Measurements from ENCODE around the gene FGD5.
A peak's percentile ranks its signal among the peaks of the same experiment; 100 is the strongest.

FGD5 gene

DNA sequence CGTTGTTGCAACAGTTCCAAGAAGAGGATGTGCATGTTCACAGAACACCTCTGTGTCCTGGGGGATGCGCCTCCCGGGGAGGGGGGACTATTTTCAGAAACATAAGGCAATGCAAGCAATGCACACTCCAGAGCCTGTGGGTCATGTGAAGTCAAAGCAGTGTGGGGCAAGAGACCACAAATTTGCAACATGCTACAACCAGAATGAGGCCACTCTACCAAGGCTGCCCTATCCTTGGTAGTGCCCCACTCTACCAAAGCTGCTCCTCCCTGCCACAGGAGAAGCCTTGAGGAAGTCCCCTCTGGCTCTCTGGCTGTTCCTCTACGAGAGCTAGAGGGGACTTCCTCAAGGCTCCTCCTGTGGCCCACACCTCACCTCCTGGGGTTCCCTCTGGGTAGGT lies 120.2 kb downstream of the FGD5 start:
- no peak for DNase-seq (ENCODE audit: low read depth)

DNA sequence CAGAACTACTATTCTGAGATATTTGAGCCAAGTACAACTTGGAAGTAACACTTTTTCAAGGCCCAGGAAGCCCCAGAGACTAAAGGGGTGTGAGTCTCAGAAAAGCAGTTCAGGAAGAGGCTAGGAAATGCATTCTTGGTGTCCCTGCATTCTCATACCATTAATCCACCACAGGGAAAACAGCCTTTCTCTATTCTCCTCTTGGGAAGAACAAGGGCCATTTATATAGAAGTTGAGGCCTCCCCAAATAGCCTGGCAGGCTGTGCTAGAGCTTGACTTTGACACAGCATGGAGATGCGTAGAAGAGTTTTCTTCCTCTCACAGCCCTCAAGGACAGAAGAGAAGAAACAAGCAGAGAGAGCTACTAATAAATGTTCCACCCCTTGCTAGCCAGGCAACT lies 123.1 kb downstream of the FGD5 start:
- no peak for DNase-seq (ENCODE audit: low read depth)

DNA sequence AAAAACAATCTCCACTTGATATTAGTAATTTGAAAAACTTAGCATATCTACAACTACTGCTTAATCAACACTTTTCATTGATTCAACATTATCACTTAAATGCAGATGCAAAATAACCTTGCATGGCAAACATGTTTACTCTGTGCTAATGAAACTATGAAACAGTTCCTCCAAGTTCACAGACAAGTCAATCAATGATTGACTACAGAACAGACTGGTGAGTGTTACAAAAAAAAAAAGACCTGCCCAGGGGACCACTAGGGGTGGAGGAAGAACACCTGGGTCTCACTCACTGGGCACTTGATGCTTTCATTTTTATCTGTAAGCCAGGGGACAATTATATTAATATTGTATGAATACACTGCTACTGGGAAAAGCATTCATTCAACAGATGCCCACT lies 124.3 kb downstream of the FGD5 start:
- DNase-seq (ENCODE audit: low read depth): no peak

DNA sequence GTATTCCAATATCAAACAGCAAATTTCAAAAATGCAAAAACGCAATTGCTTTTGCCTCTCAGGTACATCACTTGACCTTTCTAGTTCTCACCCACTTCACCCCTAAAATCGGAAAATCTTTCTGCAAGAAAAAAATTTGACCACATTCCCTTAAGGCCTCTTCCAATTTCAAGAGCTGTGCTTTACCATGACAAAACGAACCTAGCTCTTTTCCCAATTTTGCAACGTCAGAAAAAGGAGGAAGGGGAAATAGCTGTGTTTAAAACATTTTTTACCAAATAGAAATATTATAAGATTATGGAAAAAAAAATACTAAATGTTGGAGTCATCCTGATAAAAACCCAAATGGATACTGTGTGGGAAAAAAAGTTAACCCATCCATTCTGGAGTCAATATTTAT lies 127.5 kb downstream of the FGD5 start:
- no peak for DNase-seq (ENCODE audit: low read depth)

DNA sequence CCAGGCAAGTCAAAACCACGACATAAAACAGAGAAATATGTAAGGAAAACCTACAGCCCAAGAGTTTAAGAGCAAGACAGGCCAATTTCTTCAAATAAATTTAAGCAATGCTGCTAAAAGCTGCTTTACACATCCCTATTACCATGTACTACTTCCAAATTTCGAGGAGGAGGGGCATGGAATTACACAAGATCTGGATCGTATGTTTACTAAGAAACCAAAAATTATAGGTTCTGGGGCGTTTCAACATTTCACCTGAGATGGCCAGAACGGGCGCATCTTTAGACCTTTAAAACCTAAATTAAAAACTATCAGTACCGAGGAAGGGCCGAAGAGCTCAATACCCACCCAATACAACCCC lies 128.0 kb downstream of the FGD5 start:
- DNase-seq (ENCODE audit: low read depth): no peak

DNA sequence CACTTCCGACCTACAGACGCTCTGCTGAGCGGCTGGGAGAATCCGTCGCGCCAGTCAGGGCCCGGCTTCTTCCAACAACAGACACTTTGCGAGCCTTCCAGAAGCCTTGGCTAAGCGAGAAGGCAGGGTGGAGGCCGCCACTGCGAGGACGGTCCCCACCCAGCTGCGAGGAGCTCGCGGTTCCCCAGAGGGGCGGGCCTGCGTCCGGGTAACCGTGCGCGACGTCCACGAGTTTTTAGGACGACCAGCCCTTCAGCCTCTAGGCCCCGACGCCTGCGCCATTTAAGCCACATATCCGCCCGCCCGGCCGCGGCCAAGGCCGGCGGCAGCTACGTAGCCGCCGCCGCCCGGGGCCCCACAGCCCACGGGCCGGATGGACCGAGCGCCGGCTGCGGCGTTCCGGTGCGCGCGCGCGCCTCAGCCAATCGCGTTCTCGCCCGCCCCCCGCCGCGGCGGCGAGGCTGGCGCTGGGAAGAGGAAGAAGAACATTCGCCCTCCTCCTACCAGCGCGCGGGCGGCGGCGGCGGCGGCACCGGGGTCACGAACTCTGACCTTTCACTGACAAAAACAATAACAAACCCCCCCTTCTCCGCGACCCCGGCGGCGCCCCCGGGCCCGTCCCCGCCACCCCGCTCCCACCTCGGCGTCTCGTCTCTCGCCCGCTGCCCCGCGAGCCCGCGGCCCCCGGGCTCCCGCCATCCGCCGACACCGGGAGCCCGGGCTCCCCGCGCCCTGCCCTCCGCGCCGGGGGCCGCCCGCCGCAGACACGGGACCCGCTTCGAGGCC lies 128.5 kb downstream of the FGD5 start, which contains the start of gene NR2C2:
Gene NR2C2 (plus strand): TSS at position 484 of the 786 bp plus-strand sequence. CDS start 56,332 bp downstream, outside the sequence.
- DNase-seq (ENCODE audit: low read depth): peak; percentile 77

DNA sequence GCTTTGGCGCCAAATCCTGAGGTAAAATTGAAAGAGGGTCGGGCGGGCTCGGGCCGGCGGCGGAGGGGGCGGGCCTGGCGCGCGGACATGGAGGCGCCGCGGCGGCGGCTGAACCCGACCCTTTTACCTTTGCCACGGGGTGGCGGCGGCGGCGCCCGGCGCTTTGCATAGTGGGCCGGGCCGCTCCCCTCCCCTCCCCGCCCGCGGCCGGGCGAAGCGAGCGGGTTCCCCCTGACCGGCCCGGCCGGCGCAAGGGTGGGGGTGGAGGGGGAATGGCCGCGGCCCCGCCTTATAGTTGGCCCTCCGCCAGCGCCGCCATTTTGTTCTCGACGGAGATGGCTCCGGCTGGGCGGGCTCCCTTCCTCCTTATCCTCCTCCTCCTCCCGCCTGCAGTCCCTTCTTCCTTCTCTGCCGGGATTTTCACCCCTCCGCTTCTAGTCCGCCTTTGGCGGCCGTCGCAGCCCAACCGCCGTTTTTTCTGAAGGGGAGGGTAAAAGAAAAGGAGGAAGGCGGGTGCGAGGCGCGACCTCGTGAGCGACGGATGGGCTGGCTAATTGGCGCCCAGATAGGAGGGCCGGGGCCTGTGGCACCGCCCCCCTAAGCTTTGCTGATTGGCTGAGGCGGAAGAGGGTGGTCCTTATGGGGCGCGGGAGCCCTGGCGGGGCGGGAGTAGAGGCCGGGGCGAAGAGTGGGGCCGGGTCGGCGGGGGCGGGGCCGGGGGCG lies 129.3 kb downstream of the FGD5 start:
- peak; percentile 90 for DNase-seq (ENCODE audit: low read depth)

DNA sequence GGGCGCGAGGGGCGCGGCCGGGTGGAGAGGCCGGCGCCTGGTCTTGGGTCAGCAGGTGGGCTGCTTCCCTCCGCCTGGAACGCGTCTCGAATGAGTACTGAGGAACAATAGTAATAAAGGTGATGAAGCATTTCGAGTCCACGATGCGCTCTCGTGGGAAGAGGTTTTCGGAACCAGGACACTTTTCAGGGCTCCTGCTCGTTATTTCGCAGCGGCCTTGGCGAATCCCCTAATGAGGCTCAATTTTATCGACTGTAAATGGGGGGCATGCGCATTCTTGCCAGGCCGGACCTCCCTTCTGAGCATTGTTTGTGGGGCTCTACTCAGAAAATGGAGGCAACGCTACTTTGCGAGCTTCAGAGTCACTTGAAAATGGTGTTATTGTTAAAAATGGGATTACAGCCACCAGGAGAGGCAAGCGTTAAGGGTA lies 129.9 kb downstream of the FGD5 start:
- no peak for DNase-seq (ENCODE audit: low read depth)

DNA sequence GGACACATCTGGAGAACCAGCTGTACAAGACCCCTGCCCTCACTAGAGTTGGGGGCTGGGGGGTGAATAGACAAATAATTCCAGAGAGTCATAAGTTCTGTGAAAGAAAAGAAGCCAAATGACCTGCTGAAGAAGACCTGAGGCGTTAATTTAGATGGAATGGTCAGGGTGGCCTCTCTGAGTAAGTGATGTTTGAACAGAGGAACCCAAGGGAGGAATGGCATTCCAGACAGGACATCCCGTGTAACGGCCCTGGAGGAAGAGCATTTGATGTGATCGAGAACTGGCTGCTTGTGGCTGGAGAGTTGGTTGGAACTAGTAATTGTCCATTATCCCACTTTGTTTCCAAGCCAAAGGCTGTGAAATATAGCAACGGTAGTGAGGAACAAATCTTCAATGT lies 130.4 kb downstream of the FGD5 start:
- no peak for DNase-seq (ENCODE audit: low read depth)

DNA sequence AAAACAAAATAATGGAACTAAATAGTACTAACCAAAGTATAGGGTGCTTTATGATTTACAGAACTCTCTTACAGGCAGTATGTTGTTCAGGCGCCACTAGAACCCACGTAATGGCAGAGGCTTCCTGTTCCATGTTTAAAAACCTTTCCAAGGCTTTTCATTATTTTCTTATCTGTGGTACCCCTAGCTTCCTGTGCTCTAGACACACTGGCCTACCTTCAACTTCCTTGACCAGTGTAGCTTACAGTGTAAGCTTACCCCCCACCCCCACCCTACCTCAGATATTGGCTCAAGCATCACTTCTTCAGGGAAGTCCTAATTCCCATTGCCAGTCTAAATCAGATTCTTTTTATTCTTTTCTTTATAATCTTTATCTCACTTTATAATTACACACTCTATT lies 131.5 kb downstream of the FGD5 start:
- no peak for DNase-seq (ENCODE audit: low read depth)

DNA sequence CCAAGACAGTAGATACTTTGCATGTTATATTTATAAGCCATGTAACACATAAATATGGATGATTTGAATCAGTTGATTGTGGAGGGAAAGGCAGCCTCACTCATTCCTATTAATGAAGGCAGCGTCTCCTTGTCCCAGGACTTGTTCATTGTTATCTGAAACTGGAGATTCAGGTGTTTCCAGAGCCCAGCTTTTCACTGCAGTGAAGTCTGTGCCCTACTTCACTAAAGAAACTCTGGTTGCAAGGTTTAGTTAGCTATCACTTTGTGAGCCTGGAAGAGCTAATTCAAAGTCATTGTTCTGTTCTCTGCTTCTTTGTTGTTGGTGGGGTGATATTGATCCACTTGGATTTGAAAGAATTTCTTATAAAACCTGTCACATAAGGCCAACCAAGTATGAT lies 138.4 kb downstream of the FGD5 start:
- no peak for DNase-seq (ENCODE audit: low read depth)

DNA sequence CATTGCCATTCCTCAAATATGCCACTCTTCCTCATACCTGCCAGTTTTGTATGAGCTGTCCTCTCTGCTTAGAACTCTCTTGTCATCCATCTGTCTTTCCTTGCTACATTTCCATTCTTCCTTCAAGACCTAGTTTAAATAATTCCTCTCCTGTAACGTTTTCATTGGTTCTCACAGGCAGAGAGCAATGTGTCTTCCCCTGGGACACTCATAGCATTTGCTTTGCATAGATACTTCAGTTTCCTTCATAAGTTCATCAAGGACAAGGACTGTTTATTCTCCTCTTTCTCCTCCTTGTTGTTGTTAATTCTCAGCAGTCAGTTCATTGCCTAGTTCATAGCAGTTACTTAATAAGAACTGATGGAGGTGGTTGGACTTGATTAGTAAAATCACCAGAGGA lies 139.2 kb downstream of the FGD5 start:
- no peak for DNase-seq (ENCODE audit: low read depth)

DNA sequence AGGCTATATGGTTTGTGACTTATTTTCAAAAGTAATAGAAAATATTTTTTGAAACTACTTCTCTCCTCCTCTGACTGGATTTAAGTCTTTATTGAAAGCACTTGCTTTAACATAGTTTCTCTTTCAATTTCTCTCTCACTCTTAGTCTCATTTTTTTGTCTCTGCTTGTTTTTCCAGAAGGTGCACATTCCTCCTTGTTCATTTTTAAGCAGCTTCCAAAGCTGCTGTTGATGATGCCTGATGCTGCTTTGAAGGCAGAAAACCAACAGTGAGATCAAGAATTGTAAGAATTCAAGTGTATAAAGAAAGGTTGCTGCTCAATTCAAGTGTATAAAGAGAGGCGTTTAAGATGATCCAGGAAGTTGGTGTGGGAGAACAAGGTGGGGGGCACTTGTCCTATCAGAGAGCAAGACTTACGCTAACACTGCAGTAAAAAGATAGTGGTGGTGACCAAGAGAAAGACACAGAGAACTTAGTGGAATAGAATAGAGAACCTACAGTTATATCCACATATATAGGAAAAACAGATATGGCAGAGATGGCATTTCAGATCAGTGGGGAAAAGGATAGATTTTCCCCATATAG lies 140.7 kb downstream of the FGD5 start:
- no peak for DNase-seq (ENCODE audit: low read depth)

DNA sequence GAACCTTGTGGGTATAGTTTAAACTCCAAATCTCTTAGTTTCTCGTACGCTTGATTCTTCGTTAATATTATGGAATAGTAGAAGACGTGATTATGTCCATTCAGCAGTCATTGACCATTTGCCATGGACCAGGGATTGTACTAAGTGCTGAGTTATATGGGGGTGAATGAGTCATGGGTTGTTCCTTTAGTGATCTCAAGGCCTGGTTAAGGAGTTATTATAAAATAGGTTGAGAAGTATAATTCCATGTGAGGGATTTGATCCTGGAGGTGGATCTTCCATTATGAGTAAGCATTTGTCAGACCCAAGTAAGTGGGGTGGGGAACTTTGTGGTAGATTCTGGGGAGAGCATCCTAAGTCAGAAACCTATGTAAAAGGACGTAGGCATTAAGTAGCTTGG lies 144.0 kb downstream of the FGD5 start:
- DNase-seq (ENCODE audit: low read depth): no peak

DNA sequence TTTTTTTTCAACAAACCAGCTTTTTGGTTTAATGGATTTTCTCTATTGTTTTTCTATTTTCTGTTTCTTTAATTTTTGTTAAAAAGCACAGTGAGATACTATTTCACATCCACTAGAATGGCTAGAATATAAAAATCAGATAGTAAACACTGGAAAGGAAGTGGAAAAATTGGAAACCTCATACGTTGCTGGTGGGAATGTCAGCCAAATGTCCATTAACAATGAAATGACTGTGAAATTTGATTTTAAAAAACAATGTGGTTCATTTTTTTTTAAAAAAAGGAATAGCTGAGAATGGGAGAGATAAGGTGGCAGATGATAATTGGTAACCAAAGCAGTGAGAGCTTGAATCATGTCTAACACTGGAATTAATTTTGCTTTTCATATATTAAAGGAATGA lies 148.5 kb downstream of the FGD5 start:
- DNase-seq (ENCODE audit: low read depth): no peak

DNA sequence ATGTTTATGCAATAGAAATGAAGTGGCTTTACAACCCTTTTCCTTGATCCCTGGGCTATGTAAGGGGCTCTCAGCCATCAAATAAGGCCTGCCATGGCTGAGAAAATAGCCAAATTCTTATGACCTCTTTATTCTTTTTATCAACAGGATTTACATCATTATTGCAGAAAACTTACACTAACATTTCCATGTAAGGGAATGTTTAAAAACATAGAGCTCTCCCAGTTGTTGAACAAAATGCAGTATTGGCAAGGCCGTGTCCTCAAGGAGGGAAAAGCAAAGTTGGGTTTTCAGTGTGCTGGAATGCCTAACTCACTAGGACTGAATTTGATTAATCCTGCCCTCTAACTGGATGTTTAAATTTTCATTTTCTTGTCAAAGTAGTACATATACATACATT lies 150.9 kb downstream of the FGD5 start:
- no peak for DNase-seq (ENCODE audit: low read depth)

DNA sequence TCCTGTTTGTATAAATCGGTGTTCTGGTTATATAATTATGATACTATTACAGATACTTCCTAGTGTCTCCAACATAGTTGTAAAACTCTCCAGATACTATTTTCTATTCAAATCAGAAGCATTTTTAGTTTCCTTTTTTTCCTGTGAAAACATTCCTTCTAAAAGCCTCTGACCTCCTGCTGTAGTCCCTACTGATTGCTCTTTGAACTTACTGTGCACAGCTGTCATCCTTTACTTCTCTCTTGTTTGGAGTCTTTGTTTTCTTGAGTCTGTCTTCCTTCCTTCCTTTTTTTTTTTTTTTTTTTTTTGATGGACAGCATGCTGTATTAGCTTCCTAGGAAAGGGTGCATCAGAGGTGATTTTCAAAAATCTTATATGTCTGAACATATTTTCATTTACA lies 157.6 kb downstream of the FGD5 start:
- no peak for DNase-seq (ENCODE audit: low read depth)

DNA sequence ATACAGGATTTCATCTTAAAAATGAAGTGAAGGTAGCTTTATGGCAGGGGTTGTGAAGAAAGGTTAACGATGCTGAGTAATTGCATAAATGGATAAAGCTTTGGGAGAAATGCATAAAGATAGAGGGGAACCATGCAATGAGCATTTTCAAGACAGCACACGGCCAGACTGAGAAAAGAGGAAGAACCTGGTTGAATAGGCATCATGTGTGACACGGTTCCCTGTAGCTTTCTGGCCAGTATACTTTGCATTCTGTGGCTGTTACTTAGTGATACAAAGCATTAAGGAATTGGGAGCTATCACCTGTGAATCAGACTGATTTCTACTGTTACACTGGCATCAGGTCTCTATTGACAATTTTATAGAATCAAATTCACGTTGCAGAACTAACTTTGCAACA lies 161.9 kb downstream of the FGD5 start:
- no peak for DNase-seq (ENCODE audit: low read depth)
